Stimulated activated CD8-positive, alpha-beta memory T cell treated with anti-CD3 and anti-CD28 coated beads, Interleukin-2, amount 100 ng/mL, for 48 hours (primary cell): ENCODE results near the gene TAF6.
"Not testable (repeated sequence)": the region's sequence is repeated elsewhere in the genome, so short reads cannot be mapped to it uniquely, and the experiment has no call there.

Experiments
- DNase-seq, 2 donors: peaks; one replicate each; pipeline ENCODE4 v3.0.0-alpha.2; 2020; ENCODE audit warnings: low read depth in 2 of 2

Gene TAF6

DNA sequence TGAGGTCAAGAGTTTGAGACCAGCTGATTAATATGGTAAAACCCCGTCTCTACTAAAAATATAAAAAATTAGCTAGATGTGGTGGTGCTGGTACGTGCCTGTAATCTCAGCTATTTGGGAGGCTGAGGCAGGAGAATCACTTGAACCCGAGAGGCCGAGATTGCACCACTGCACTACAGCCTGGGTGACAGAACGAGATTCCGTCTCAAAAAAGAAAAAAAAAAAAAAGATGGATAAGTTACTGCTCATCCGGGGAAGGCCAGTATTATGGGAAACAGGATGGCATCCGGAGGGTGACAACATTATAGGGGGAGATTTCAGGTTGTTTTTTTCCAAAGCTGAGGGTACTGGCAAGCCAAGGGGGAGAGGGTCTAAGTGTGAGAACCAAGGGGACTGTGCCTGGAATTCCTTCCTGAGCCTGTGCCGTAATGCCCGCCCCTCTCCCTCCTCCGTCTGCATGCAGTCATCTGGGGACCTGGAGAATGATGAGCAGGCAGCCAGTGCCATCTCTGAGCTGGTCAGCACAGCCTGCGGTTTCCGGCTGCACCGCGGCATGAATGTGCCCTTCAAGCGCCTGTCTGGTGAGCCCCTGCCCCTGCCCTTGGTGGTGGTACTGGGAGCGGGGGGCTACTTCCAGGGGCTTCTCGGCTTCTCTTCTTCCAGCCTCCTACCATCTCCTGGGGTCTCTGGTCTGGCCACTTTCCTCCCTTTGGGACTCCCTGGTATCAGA is 33.9 kb upstream of the TAF6 start:
- DNase-seq: no peak

DNA sequence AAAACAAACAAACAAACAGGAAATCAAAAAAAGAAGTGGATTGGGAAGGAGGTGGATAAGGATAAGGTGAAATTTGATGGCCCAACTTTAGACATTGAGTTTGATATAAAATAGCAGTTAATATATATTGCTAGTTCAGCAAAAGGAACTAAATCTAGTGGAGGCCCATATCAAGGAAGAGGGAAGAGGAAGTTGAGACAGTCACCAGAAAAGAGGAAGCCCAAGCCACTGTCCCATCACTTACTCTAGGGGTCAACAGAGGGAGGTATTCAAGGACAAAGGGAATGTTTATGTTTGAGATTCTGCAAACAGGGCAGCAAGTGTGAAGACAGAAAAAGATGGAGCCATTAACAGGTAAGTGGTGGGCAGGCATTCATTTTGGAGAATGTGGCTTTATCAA is 33.2 kb upstream of the TAF6 start:
- DNase-seq: no peak

DNA sequence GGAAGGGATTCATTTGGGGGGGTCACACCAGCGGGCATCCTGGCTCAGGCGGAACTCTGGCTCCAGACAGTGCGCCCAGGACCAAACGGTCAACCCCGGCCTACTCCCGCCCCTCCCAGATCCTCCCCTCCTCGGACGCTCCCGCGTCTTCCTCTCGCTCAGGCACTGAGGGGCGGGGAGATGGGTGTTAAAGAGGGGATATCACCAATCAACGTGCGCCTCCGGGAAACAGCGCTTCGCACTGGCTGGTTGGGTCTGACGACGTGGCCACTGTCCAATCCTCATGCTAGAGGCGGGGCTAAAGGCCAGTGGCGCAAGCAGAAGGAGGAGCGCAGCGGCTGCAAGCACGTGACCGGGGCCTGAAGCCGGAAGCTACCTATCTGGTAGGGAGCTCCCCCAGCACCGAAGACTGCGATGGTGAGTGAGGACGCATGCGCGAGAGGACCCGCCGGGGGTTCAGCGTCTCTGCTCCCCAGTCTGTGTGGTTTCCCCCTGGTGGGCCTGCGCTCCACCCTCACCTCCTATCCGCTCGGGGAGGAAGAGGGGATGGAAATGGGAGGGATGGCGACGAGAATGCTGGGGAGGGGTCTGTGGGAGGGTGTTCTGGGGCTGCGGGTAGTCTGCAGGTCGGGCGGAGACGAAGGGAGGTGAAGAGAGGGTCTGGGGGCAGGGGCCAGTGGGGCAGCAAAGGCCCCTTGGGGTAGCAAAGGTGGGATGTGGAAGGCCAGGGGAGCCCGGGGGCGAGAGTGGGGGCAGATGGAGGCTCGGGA is 29.6 kb upstream of the TAF6 start, which contains the start of gene LAMTOR4:
Gene LAMTOR4 (plus strand): TSS at position 360 of the 770 bp plus-strand sequence. CDS start 55 bp downstream, at position 415.
- peak; percentile 95 to 97 for DNase-seq

DNA sequence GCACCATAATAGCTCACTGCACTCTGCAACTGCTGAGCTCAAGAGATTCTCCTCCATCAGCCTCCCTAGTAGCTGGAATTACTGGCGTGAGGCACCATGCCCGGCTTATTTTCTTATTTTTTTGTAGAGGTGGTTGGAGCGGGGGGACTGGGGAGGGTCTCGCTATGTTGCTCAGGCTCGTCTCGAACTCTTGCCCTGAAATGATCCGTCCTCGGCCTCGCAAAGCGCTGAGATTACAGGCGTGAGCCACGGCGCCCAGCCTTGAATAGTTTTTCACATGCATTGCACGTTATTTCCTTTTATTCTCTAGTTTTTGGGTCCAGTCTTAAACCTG is 29.0 kb upstream of the TAF6 start:
- DNase-seq: no peak

GRCh38 chr7:100147278-100147677 is 28.1 kb upstream of the TAF6 start:
- DNase-seq: no peak

DNA sequence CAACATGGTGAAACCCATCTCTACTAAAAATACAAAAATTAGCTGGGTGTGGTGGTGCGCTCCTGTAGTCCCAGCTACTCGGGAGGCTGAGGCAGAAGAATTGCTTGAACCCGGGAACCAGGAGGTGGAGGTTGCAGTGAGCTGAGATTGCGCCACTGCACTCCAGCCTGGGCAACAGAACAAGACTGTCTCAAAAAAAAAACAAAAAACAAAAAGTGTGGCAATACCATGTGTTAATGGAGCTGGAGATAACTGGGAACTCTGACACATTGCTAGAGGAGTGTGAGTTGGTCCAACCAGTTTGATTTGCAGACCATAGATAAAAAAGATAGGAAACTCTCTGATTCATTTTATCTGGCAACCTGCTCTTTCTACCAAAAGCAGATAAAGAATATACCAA is 27.2 kb upstream of the TAF6 start:
- not testable (repeated sequence) for DNase-seq

- DNase-seq: no peak
These were observed 23.3 kb upstream of the TAF6 start for GRCh38 chr7:100142461-100142860.

DNA sequence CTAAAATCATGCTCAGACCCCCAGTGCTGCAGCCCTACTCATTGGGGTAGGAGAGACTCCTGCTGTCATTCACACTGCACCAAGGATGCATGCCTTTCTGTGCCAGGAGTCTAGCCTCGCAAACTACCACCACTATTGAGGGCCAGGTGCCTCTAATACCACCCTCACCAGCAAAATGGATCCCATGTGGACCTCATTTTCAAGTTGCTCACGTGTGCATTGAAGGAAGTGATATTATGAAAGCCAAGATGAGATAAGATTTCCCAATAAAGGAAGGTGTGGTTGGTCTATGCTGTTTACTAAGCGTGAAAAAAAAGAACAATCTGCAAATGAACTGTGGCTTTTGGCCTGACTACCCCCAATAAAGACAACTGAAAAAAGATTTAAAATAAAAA is 22.4 kb upstream of the TAF6 start:
- no peak for DNase-seq

DNA sequence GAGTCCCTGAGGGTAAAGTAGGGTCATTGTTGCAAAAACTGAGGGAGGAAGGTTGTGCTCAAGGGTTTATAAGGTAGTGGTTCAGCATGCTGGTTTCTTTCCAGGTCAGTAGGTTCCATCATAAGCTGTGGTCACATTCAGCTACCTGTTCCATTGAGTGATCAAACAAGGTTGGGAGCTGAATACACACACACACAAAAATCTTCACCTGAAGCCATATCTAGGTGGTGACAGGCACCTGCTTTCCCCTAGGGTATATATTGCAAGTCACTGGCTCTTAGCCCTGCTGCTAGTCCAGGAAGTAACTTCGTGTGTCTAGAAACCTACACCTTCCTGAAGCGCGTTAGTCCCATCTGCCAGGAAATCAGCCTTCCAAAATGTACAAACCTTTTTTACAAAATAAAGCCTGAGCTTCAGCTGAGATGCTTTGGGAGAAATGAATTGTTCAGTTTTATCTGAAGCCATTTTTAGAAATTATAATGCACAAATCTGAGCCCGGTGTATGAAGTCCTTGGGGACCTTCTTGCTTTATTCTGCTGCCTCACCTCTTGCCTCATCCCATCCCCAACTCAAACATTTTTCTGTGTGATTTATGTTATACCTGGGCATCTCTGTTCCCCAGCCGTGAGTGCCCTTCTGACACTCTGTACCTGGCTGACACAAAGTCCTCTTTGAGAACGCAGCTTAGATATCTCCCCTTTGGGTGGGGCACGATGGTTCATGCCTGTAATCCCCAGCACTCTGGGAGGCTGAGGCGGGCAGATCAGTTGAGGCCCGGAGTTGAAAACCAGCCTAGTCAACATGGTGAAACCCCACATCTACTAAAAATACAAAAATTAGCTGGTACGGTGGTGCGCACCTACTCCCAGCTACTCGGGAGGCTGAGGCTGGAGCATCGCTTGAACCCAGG is 18.9 kb upstream of the TAF6 start:
- DNase-seq: no peak

GRCh38 chr7:100132697-100133151 is 13.6 kb upstream of the TAF6 start:
- DNase-seq: peak in 1 of 2 donors; percentile 50

DNA sequence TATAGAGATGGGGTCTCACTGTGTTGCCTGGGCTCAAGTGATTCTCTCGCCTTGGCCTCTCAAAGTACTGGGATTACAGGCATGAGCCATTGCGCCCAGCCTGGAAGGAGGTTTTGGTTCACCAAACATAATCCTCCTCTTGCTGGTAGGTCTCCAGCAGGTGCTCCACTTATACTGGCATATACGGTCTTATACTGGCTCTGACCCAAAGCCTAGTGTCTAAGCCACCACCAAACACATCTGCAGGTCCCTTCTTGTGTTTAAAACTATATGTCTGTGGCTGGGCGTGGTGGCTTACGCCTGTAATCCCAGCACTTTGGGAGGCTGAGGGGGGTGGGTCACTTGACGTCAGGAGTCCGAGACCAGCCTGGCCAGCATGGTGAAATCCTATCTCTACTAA is 13.0 kb upstream of the TAF6 start:
- no peak for DNase-seq

DNA sequence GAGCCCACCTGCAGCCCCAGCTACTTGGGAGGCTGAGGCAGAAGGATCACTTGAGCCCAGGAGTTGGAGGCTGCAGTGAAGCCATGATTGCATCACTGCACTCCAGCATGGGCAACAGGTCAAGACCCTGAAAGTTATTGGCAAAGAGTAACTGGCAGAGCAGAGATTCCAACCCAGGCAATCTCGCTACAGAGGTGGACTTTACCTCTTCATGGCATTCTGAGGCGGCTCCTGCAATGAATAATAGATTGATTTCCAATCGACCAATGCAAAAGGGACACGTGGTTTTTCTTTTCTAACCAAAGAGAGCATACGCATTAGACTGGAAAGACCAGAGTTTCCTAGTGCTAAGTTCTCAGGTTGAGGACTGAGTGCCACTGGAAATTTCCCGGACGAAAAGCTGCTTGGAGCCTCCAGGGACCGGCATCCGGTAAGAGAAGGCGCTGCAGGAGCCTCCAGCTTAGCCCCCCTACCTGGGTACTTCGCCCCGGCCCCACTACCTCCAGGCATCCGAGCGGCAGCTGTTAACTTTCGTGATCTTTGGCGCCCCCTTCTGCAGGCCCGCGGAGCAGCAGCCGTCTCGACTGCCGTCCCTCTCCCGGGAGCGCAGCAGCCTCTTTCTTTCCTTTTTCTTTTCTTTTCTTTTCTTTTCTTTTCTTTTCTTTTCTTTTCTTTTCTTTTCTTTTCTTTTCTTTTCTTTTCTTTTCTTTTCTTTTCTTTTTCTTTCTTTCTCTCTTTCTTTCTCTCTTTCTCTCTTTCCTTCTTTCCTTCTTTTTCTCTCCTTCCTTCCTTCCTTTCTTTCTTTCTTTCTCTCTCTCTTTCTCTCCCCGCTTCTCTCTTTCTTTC is 11.7 kb upstream of the TAF6 start:
- DNase-seq: peak; percentile 71 to 77

DNA sequence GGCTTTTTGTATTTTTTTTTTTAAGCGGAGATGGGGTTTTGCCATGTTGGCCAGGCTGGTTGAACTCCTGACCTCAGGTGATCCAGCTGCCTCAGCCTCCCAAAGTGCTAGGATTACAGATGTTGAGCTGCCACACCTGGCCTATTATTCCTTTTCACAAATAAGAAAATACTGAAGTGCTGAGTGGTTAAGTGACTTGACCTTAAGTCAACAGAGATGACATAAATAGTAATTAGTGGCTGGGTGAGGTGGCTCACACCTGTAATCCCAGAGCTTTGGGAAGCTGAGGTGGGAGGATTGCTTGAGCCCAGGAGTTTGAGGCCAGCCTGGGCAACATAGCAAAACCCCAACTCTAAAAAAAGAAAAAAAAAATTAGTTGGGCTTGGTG is 11.1 kb upstream of the TAF6 start:
- not testable (repeated sequence) for DNase-seq

DNA sequence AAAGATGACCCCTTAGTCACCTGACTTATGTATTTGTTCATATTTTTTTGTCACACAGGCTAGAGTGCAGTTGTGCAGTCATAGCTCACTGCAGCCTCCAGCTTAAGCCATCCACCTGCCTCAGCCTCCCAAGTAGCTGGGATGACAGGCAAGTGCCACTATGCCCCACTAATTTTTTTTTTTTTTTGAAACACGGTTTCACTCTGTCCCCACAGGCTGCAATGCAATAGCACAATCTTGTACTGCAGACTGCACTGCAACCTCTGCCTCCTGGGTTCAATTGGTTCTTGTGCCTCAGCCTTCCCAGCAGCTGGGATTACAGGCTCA is 9.4 kb upstream of the TAF6 start:
- no peak for DNase-seq

DNA sequence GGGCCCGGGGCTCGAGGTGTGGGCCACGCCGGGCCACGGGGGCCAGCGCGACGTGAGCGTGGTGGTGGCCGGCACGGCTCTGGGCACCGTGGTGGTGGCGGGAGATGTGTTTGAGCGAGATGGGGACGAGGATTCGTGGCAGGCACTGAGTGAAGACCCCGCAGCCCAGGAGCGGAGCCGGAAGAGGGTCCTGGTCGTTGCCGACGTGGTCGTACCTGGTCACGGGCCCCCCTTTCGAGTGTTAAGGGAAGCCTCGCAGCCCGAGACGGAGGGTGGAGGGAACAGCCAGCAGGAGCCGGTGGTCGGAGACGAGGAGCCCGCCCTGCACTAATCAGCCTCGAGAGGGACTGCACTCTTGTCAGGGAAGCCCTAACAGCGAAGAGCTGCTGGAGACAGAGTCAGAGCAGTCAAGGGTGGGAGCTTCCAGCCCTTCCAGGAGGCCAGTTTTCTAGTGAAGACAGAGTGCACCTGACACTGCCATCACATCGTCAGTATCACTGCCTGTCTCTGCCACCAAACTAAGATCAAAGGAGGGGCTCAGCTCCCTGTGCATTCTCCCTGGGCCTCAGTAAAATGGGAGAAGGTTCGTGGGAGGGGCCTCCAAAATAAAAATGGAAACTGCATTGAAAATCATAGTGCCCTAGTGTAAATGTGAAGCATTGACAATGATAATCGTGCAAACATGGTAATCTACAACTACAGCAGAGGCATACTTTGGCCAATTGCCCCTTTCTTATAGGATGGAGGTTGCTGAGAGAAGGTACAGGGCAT is 8.9 kb upstream of the TAF6 start:
- no peak for DNase-seq

DNA sequence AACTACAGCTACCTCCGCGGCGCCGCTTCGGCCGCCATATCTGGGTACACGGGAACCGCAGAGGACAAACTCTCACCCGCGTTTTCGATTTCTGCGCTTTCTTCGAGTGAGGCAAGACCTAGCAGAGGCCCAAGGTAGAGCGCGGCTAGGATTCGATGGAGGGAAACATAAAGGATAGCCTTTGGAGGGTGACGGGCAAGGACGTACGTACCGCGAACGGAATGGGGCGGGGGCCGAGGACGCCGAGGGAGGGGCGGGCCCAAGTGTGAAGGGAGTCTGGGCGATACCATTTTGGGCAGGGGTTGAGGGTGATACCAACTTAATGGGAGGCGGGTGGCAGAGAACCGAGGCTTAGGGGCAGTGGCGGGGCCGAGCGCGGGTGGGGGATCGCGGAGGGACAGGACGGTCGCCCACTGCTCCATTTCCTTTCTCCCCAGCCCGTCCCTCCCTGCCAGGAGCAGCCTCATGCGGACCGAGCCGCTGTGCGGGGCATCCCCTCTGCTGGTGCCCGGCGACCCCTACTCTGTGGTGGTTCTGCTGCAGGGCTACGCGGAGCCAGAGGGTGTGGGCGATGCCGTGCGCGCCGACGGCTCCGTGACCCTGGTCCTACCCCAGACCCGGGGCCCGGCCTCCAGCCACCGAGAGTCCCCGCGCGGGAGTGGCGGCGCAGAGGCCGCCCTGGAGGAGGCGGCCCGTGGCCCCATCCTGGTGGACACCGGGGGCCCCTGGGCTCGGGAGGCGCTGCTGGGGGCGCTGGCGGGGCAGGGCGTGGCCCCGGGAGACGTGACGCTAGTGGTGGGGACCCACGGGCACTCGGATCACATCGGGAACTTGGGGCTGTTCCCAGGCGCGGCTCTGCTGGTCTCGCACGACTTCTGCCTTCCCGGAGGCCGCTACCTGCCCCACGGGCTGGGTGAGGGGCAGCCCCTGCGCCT is 8.0 kb upstream of the TAF6 start, which contains the start of gene MBLAC1:
Gene MBLAC1 (plus strand): TSS at position 37 of the 935 bp plus-strand sequence. CDS start 429 bp downstream, at position 466.
- peak; percentile 82 to 89 for DNase-seq

DNA sequence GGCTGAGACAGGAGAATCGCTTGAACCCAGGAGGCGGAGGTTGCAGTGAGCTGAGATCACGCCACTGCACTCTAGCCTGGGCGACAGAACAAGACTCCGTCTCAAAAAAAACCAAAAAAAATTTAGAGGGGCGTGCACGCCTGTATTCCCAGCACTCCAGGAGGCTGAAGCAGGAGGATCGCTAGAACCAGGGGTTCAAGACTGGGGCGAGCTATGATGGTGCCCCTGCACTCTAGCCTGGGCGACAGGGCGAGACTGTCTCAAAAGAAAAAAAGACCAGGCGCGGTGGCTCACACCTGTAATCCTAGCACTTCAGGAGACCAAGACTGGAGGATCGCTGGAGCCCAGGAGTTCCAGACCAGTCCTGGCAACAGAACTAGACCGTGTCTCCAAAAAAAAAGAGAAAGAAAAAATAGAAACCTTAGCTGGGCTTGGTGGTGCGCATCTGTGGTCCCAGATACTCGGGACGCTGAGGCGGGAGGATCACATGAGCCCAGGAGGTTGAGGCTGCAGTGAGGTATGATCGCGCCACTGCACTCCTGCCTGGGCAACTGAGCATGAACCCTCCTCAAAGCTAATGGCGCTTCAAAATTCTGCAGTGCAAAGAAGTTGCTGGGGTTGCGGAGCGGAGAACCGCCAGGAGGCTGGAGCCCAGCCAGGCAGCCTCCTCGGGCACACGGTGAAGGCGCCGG is 7.2 kb upstream of the TAF6 start:
- no peak for DNase-seq

- DNase-seq: no peak
These were observed 5.4 kb upstream of the TAF6 start for GRCh38 chr7:100124301-100125230.
